HEK293 (cell line): ENCODE measurements around the gene WNT1.

Experiments used
- CTCF ChIA-PET: fragments of 350-600 bp; formaldehyde crosslinking; extraction: SDS; loops from one replicate; lab custom pipeline; 2021; ENCODE audit warnings: antibody characterized with exemption; lab: Yijun Ruan, JAX
- POLR2A ChIA-PET: fragments of 300-600 bp; formaldehyde crosslinking; extraction: SDS; loops from one replicate; lab custom pipeline; 2020; ENCODE audit warnings: antibody characterized with exemption, inconsistent platforms; lab: Yijun Ruan, JAX
- H3K27ac ChIP-seq: fragments of 200-500 bp; sonication (Bioruptor generic); 2 replicates; pipeline ENCODE4 v1.5.1; 2014; ENCODE audit warnings: low read depth, low read length, control low read depth, inconsistent platforms; ENCODE audit errors: extremely low read depth
- H3K36me3 ChIP-seq, 2 experiments: fragments of 200-500 bp in 1 of 2; sonication (Bioruptor generic) in 1 of 2; 1 replicate in 1 of 2; 2 replicates in 1 of 2; pipeline ENCODE4 v1.5.1; 2014 to 2017; ENCODE audit warnings: inconsistent platforms in 2 of 2, low read length in 2 of 2; ENCODE audit not compliant: control insufficient read depth in 2 of 2, insufficient read depth in 1 of 2
- H3K4me1 ChIP-seq: fragments of 200-500 bp; sonication (Bioruptor generic); 2 replicates; pipeline ENCODE4 v1.5.1; 2014; ENCODE audit warnings: mild to moderate bottlenecking, low read length, inconsistent platforms; ENCODE audit not compliant: control insufficient read depth, insufficient read depth
- H3K4me3 ChIP-seq: 2 replicates; pipeline ENCODE4 v1.5.1; 2011; ENCODE audit warnings: low read depth, mild to moderate bottlenecking, control low read depth, low read length, moderate library complexity
- H3K9me3 ChIP-seq: fragments of 200-500 bp; sonication (Bioruptor generic); 2 replicates; pipeline ENCODE4 v1.5.1; 2014; ENCODE audit warnings: low read depth, low read length, inconsistent platforms; ENCODE audit not compliant: control insufficient read depth, insufficient read depth
- GLIS1 ChIP-seq: fragments of 450-650 bp; formaldehyde crosslinking; IDR thresholded peaks from 2 replicates; pipeline ENCODE4 v1.5.1; 2016; ENCODE audit warnings: missing biosample characterization, missing genetic modification characterization
- ZFHX2 ChIP-seq: fragments of 450-650 bp; formaldehyde crosslinking; conservative IDR thresholded peaks from 2 replicates; pipeline ENCODE4 v1.5.1; 2016; ENCODE audit warnings: missing biosample characterization, missing genetic modification characterization
- ZNF2 ChIP-seq: fragments of 450-650 bp; formaldehyde crosslinking; IDR thresholded peaks from 2 replicates; pipeline ENCODE4 v1.5.1; 2016; ENCODE audit warnings: missing biosample characterization, missing genetic modification characterization
- ZNF654 ChIP-seq: fragments of 450-650 bp; formaldehyde crosslinking; IDR thresholded peaks from 2 replicates; pipeline ENCODE4 v1.5.1; 2016; ENCODE audit warnings: low read depth, missing biosample characterization, missing genetic modification characterization
- ZNF658 ChIP-seq: fragments of 450-650 bp; formaldehyde crosslinking; IDR thresholded peaks from 2 replicates; pipeline ENCODE4; 2016; ENCODE audit warnings: missing biosample characterization, missing genetic modification characterization
- ZNF664 ChIP-seq: fragments of 450-650 bp; formaldehyde crosslinking; IDR thresholded peaks from 2 replicates; pipeline ENCODE4 v1.5.1; 2016; ENCODE audit warnings: missing biosample characterization, missing genetic modification characterization
- TF ChIP-seq, protein P1 (sequence below): fragments of 450-650 bp; formaldehyde crosslinking; IDR thresholded peaks from 2 replicates; pipeline ENCODE4 v1.5.1; 2017; ENCODE audit warnings: missing biosample characterization, mild to moderate bottlenecking, missing genetic modification characterization, moderate library complexity
- TF ChIP-seq, protein P2 (sequence below): fragments of 450-650 bp; formaldehyde crosslinking; IDR thresholded peaks from 2 replicates; pipeline ENCODE4 v1.5.1; 2016; ENCODE audit warnings: missing biosample characterization, missing genetic modification characterization
- TF ChIP-seq, protein P3 (sequence below): fragments of 450-650 bp; formaldehyde crosslinking; IDR thresholded peaks from 2 replicates; pipeline ENCODE4 v1.5.1; 2016; ENCODE audit warnings: missing biosample characterization, missing genetic modification characterization, borderline replicate concordance
- TF ChIP-seq, protein P4 (sequence below): fragments of 450-650 bp; formaldehyde crosslinking; IDR thresholded peaks from 2 replicates; pipeline ENCODE4 v1.5.1; 2016; ENCODE audit warnings: missing biosample characterization, missing genetic modification characterization
- TF ChIP-seq, protein P5 (sequence below): fragments of 450-650 bp; formaldehyde crosslinking; IDR thresholded peaks from 2 replicates; pipeline ENCODE4 v1.5.1; 2016; ENCODE audit warnings: missing biosample characterization, missing genetic modification characterization, borderline replicate concordance
- TF ChIP-seq, protein P6 (sequence below): fragments of 450-650 bp; formaldehyde crosslinking; IDR thresholded peaks from 2 replicates; pipeline ENCODE4 v1.5.1; 2016; ENCODE audit warnings: missing biosample characterization, missing genetic modification characterization, low read depth

WNT1 gene

DNA sequence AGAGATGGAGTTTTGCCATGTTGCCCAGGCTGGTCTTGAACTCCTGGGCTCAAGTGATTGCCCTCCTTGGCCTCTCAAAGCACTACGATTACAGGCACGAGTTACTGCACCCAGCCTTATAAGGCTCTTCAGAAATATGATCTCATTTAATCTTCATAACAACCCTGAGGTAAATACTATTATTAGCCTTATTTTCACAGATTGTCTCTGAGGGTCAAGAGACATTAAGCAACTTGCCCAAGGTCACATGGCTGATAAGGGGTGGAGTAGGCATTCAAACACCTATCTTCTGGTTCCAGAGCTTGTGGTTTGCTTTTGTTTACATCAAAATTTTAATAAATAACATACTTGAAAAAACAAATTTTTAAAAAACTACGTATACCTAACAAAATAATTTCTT lies 35.3 kb downstream of the WNT1 start:
- no peaks in the 10 kb centered on the region for H3K9me3 ChIP-seq
- ChIA-PET CTCF (interaction anchor here (0.8 to 4.3 kb wide), 3 partner anchors 18 to 160 kb away, joined by 3 to 53 read pairs (median 3); no protein-coding TSS in a partner anchor), POLR2A (no interaction called here)
- H3K27ac ChIP-seq: no peak overlapping the region
- TF ChIP-seq ZNF664 (tag by site-specific recombination): peak; percentile 62
- TF ChIP-seq, protein P1, sequence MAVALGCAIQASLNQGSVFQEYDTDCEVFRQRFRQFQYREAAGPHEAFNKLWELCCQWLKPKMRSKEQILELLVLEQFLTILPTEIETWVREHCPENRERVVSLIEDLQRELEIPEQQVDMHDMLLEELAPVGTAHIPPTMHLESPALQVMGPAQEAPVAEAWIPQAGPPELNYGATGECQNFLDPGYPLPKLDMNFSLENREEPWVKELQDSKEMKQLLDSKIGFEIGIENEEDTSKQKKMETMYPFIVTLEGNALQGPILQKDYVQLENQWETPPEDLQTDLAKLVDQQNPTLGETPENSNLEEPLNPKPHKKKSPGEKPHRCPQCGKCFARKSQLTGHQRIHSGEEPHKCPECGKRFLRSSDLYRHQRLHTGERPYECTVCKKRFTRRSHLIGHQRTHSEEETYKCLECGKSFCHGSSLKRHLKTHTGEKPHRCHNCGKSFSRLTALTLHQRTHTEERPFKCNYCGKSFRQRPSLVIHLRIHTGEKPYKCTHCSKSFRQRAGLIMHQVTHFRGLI (tag by site-specific recombination): no peak
- H3K4me1 ChIP-seq: peaks cover 5% of the 10 kb centered on the region
- peaks cover 12 to 30% of the 10 kb centered on the region in 2 experiments; a peak in 2 of 3 replicates for H3K36me3 ChIP-seq
- no peak overlapping the region for H3K4me3 ChIP-seq

DNA sequence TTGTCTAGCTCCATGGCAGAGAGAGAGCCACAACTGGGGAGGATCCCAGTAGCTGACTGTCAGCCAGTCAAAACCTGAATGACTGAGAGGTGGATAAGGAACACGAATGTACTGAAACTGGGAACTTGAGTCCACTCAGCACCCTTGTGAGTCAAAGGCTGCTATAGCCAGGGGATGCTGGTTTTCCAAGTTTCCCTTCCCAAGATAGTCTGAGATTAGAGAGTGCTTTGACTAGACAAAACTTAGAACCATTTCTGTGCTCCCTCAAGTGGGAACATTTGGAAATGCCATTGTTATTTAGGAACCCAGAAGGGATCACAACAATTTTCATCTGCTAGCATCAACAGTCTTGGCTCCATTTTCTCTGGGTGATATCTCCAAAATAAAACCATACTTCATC lies 36.4 kb downstream of the WNT1 start:
- POLR2A ChIA-PET: interaction anchor here (1.1 to 1.4 kb wide), 2 partner anchors 29 to 46 kb away, joined by 3 read pairs; no protein-coding TSS in a partner anchor
- H3K9me3 ChIP-seq: no peaks in the 10 kb centered on the region
- TF ChIP-seq, protein P2, sequence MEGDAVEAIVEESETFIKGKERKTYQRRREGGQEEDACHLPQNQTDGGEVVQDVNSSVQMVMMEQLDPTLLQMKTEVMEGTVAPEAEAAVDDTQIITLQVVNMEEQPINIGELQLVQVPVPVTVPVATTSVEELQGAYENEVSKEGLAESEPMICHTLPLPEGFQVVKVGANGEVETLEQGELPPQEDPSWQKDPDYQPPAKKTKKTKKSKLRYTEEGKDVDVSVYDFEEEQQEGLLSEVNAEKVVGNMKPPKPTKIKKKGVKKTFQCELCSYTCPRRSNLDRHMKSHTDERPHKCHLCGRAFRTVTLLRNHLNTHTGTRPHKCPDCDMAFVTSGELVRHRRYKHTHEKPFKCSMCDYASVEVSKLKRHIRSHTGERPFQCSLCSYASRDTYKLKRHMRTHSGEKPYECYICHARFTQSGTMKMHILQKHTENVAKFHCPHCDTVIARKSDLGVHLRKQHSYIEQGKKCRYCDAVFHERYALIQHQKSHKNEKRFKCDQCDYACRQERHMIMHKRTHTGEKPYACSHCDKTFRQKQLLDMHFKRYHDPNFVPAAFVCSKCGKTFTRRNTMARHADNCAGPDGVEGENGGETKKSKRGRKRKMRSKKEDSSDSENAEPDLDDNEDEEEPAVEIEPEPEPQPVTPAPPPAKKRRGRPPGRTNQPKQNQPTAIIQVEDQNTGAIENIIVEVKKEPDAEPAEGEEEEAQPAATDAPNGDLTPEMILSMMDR (tag by site-specific recombination): peak; percentile 37
- TF ChIP-seq ZNF654 (tag by site-specific recombination): peak; percentile 15; the same call in 1 of the 2 replicates
- TF ChIP-seq, protein P3, sequence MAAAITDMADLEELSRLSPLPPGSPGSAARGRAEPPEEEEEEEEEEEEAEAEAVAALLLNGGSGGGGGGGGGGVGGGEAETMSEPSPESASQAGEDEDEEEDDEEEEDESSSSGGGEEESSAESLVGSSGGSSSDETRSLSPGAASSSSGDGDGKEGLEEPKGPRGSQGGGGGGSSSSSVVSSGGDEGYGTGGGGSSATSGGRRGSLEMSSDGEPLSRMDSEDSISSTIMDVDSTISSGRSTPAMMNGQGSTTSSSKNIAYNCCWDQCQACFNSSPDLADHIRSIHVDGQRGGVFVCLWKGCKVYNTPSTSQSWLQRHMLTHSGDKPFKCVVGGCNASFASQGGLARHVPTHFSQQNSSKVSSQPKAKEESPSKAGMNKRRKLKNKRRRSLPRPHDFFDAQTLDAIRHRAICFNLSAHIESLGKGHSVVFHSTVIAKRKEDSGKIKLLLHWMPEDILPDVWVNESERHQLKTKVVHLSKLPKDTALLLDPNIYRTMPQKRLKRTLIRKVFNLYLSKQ (tag by site-specific recombination): no peak
- TF ChIP-seq, all 188 proteins: peak for 2
- CTCF ChIA-PET: interaction anchor here (0.6 to 4.3 kb wide), 10 partner anchors 11 to 161 kb away, joined by 3 to 53 read pairs (median 5); no protein-coding TSS in a partner anchor
- H3K4me1 ChIP-seq: no peaks in the 10 kb centered on the region; the same call in none of the 2 replicates
- H3K27ac ChIP-seq: no peak overlapping the region
- peaks cover 12 to 30% of the 10 kb centered on the region in 2 experiments; a peak in 2 of 3 replicates for H3K36me3 ChIP-seq
- no peak overlapping the region for H3K4me3 ChIP-seq

DNA sequence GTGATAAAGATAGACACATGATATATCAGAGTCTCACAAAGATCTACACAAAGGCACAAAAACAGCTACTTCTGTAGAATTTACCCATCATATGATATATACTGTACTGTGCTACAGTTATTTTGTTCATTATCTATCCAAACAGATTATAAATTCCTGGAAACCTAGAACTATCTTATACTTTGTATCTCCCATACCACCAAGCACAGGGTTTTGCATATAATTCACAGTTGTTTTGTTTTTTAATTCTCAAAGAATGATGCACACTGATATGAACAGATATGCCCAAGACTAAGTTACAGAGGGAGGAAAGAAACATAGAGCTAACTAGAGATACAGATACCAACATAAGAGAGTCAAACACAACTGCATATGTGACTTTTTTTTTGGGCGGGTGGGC lies 37.1 kb downstream of the WNT1 start:
- peaks cover 12 to 27% of the 10 kb centered on the region in 2 experiments; a peak in 2 of 3 replicates for H3K36me3 ChIP-seq
- no peaks in the 10 kb centered on the region; the same call in none of the 2 replicates for H3K4me1 ChIP-seq
- no peaks in the 10 kb centered on the region for H3K9me3 ChIP-seq
- TF ChIP-seq GLIS1 (tag by site-specific recombination) (no peak), ZNF658 (no peak), ZFHX2 (no peak), ZNF2 (no peak)
- TF ChIP-seq, protein P4, sequence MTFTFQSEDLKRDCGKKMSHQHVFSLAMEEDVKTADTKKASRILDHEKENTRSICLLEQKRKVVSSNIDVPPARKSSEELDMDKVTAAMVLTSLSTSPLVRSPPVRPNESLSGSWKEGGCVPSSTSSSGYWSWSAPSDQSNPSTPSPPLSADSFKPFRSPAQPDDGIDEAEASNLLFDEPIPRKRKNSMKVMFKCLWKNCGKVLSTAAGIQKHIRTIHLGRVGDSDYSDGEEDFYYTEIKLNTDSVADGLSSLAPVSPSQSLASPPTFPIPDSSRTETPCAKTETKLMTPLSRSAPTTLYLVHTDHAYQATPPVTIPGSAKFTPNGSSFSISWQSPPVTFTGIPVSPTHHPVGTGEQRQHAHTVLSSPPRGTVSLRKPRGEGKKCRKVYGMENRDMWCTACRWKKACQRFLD (tag by site-specific recombination): no peak
- TF ChIP-seq, protein P5, sequence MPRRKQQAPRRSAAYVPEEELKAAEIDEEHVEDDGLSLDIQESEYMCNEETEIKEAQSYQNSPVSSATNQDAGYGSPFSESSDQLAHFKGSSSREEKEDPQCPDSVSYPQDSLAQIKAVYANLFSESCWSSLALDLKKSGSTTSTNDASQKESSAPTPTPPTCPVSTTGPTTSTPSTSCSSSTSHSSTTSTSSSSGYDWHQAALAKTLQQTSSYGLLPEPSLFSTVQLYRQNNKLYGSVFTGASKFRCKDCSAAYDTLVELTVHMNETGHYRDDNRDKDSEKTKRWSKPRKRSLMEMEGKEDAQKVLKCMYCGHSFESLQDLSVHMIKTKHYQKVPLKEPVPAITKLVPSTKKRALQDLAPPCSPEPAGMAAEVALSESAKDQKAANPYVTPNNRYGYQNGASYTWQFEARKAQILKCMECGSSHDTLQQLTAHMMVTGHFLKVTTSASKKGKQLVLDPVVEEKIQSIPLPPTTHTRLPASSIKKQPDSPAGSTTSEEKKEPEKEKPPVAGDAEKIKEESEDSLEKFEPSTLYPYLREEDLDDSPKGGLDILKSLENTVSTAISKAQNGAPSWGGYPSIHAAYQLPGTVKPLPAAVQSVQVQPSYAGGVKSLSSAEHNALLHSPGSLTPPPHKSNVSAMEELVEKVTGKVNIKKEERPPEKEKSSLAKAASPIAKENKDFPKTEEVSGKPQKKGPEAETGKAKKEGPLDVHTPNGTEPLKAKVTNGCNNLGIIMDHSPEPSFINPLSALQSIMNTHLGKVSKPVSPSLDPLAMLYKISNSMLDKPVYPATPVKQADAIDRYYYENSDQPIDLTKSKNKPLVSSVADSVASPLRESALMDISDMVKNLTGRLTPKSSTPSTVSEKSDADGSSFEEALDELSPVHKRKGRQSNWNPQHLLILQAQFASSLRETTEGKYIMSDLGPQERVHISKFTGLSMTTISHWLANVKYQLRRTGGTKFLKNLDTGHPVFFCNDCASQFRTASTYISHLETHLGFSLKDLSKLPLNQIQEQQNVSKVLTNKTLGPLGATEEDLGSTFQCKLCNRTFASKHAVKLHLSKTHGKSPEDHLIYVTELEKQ: no peak
- TF ChIP-seq, protein P6, sequence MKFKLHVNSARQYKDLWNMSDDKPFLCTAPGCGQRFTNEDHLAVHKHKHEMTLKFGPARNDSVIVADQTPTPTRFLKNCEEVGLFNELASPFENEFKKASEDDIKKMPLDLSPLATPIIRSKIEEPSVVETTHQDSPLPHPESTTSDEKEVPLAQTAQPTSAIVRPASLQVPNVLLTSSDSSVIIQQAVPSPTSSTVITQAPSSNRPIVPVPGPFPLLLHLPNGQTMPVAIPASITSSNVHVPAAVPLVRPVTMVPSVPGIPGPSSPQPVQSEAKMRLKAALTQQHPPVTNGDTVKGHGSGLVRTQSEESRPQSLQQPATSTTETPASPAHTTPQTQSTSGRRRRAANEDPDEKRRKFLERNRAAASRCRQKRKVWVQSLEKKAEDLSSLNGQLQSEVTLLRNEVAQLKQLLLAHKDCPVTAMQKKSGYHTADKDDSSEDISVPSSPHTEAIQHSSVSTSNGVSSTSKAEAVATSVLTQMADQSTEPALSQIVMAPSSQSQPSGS (tag by site-specific recombination): no peak
- no peak overlapping the region for H3K4me3 ChIP-seq
- ChIA-PET CTCF (interaction anchor here (0.9 to 4.3 kb wide), 6 partner anchors 12 to 162 kb away, joined by 3 to 53 read pairs (median 6); a partner anchor contains a TSS), POLR2A (interaction anchor here (1.3 to 1.4 kb wide), 2 partner anchors 13 to 29 kb away, joined by 3 to 5 read pairs; no protein-coding TSS in a partner anchor)
- no peak overlapping the region for H3K27ac ChIP-seq
